Stimulated activated CD8-positive, alpha-beta memory T cell treated with anti-CD3 and anti-CD28 coated beads, Interleukin-12 subunit alpha, Interleukin-12 subunit beta, amount 100 ng/mL, for 4 hours (primary cell): Measurements from ENCODE around the gene USH1G.
A peak's percentile ranks its signal among the peaks of the same experiment; 100 is the strongest.
"Not testable (repeated sequence)": the region's sequence is repeated elsewhere in the genome, so short reads cannot be mapped to it uniquely, and the experiment has no call there.

Experiments
- DNase-seq: peaks from one replicate; pipeline ENCODE4 v3.0.0-alpha.2; 2020; ENCODE audit warnings: low read depth

Gene USH1G

GRCh38 chr17:74922694-74923537 lies at the start of gene USH1G:
Gene USH1G (minus strand): TSS chr17:74923255. CDS start chr17:74923073, 182 bp downstream.
- DNase-seq = no peak

GRCh38 chr17:74972107-74972972 lies 49.3 kb upstream of the USH1G start, which contains the start of gene HID1:
Gene HID1 (minus strand): TSS chr17:74972759. CDS start chr17:74972656, 103 bp downstream.
- DNase-seq = peak; percentile 74

- DNase-seq = no peak
Measured at GRCh38 chr17:74971842-74972106, 48.7 kb upstream of the USH1G start.

GRCh38 chr17:74971069-74971841 lies 48.2 kb upstream of the USH1G start:
- DNase-seq = no peak

- DNase-seq = no peak
Measured at GRCh38 chr17:74970395-74970794, 47.3 kb upstream of the USH1G start.

GRCh38 chr17:74969501-74969900 lies 46.4 kb upstream of the USH1G start:
- DNase-seq = not testable (repeated sequence)

- no peak for DNase-seq
Measured at GRCh38 chr17:74968361-74968780, 45.3 kb upstream of the USH1G start.

GRCh38 chr17:74964988-74965622 lies 42.0 kb upstream of the USH1G start:
- DNase-seq = no peak

- DNase-seq = no peak
Measured at GRCh38 chr17:74964246-74964761, 41.2 kb upstream of the USH1G start.

GRCh38 chr17:74963656-74964055 lies 40.6 kb upstream of the USH1G start:
- DNase-seq = no peak

DNA sequence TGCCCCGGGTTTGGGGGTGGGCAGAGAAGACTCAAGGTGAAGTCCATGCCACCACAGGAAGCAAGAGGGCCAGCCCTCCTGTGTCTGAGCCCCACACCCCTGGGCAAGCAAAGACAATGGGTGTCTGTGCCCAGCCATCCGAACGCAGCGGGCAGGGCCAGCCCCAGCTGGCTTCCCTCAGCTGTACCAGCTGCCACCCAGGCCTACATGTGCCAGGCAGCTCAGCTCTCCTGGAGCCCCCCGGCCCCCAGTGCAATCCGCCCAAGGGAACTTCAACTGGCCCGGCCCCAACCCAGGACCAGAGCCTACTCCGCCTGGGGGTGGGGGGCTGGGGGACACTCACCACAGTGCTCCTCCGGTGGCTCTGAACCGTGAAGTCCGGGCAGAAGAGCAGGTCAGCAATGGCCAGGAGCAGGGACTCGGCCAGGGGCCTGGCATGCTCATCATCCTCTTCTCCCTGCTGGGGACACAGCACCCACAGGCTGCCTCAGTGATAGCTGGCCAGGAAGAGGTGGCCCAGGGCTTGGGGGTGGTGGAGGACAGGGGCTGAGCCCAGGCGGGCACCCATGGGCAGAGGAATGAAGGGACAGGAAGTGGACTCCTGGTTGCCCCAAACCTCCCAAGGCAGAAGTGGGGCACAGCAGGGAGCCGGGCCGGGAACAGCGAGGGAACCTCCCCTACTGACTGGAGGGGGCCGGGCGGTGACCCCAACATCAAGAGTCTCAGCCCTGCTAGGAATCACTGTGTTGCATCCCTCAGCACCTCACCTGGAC lies 39.8 kb upstream of the USH1G start:
- DNase-seq = no peak

GRCh38 chr17:74961657-74962350 lies 38.7 kb upstream of the USH1G start:
- peak; percentile 57 for DNase-seq

- DNase-seq = no peak
Measured at GRCh38 chr17:74960570-74961342, 37.7 kb upstream of the USH1G start.

DNA sequence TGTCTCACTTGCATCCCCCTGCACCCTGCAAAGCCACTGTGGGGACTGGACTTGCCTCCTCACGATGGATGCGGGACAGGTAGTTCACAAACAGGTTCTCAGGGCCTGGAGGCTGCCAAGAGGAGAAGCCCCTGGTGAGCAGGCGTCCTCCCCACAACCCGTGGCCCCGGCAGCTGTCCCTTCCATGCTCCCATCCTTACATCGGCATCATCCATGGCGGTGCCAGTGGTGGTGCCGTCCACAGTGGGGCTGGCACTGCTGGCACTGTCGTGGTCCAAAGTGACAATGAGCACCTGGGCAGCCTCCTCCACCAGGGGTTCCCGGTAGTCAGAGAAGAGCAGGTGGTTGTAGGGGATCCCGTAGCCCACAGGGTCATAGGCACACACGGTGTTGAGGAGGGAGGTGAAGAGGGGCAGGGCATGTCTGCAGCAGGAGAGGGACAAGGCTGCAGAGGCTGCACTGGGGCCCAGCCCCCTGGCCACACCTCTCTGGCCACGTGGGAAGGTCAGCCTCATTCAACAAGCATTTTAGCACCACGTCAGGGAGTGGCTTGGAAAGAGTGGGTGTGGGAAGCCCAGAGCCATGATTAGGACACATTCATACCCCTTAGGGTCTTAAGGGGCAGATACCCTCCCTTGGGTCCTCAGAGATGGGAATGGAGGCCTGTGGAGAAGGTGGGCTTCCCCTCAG lies 36.9 kb upstream of the USH1G start:
- no peak for DNase-seq

DNA sequence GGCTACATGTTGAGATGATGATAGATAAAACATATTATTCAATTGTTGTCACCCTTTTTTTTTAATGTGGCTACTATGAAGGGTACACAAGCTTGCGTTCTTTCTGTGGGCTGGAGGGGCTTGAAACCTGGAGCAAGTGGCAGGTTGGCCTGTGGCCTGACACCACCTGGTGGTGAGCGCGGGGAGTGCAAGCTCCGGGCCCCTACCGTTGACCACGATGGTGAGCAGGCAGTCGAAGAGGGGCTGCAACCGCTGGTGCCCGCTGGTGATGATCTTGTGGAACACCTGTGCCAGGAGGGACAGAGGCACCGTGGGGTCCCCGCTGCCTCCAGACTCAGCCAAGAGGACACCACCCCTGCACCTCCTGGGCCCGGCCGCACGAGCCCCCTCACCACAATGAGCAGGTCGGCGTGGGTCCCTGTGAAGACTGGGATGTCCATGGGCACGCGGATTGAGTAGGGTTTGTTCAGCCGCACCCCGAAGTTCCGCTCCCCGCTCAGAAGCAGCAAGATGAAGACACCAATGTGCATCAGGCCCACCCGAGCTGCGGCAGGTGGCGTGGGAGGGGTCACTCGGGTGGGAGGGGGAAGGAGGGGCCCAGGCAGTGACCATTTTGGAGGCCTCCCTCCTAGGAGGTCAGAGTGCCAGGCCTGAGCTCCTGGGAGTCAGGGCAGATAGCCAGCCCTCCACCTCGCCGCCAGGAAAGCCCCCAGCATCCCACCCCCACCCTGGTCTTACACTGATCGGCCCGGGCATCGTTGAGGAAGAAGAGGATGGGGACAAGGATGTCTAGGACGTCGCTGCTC lies 35.1 kb upstream of the USH1G start:
- DNase-seq = peak; percentile 58

DNA sequence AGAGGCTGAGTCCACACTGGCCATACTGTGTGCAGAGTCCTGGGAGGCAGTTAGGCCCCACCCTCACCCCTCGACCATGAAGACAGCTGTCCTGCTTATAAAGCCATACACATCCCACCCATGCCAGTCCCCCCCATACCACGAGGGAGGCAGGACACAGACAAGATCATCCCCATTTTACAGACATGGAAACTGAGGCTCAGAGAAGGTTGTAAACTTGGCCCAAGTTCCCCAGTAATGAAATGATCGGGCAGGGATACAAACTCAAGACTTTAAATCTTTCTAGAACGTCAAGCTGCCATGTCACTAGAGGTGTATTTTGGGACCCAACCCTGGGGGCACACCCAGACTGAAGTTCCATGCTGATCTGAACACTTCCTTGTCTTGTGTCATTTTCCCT lies 33.0 kb upstream of the USH1G start:
- DNase-seq = no peak

GRCh38 chr17:74954665-74955421 lies 31.8 kb upstream of the USH1G start:
- DNase-seq = no peak
